Vagina (tissue), 2 donors: ENCODE data around the gene PER3.

ENCODE experiments used
- POLR2AphosphoS5 ChIP-seq, 2 donors: sonication (generic); formaldehyde crosslinking; IDR thresholded peaks; one replicate each; pipeline ENCODE4 v1.9.0; 2017; ENCODE audit warnings: antibody characterized with exemption in 2 of 2, mild to moderate bottlenecking in 2 of 2, low read depth in 1 of 2; ENCODE audit not compliant: insufficient read depth in 1 of 2
- TF ChIP-seq, protein P1 (sequence below), 3 experiments: fragments of 450-650 bp in 2 of 3; fragments of 200-600 bp in 1 of 3; sonication (generic) in 1 of 3; IDR thresholded peaks; one replicate each; pipeline ENCODE4 v1.5.1; 2017 to 2019; ENCODE audit warnings: antibody characterized with exemption in 3 of 3, mild to moderate bottlenecking in 2 of 3, moderate library complexity in 2 of 3

DNA sequence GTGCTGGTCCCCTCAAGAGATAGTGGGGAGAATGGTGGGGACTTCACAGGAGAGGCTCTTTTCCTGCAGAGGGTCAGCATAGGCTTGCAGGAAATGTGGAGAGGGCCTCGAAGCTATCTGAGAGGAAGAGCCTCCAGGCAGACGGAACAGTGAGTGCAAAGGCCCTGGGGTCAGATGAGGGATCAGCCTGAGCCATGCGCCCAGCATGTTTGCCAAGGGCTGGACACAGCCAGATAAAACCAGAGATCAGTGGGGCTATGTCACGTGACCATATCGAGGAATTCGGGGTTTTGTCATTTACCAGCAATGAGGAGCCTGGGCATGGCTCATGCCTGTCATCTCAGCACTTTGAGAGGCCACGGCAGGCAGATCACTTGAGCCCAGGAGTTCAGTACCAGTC lies 75.3 kb downstream of the PER3 start:
- TF ChIP-seq, protein P1, sequence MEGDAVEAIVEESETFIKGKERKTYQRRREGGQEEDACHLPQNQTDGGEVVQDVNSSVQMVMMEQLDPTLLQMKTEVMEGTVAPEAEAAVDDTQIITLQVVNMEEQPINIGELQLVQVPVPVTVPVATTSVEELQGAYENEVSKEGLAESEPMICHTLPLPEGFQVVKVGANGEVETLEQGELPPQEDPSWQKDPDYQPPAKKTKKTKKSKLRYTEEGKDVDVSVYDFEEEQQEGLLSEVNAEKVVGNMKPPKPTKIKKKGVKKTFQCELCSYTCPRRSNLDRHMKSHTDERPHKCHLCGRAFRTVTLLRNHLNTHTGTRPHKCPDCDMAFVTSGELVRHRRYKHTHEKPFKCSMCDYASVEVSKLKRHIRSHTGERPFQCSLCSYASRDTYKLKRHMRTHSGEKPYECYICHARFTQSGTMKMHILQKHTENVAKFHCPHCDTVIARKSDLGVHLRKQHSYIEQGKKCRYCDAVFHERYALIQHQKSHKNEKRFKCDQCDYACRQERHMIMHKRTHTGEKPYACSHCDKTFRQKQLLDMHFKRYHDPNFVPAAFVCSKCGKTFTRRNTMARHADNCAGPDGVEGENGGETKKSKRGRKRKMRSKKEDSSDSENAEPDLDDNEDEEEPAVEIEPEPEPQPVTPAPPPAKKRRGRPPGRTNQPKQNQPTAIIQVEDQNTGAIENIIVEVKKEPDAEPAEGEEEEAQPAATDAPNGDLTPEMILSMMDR (IDR thresholded peaks at IDR 0.05) = no peak
- no peak for TF ChIP-seq POLR2AphosphoS5 (IDR thresholded peaks at IDR 0.05; ENCODE audit: insufficient read depth in 1 of 2, low read depth in 1 of 2)
